Ishikawa (cell line): Measurements from ENCODE around the gene MCM8.

Experiments
- CEBPB ChIP-seq: IDR thresholded peaks from 2 replicates; pipeline ENCODE4 v1.6.1; 2012
- CREB1 ChIP-seq: IDR thresholded peaks from 2 replicates; pipeline ENCODE4 v1.6.1; 2012; ENCODE audit warnings: low read depth
- EGR1 ChIP-seq: IDR thresholded peaks from 2 replicates; pipeline ENCODE4 v1.6.1; 2012
- EP300 ChIP-seq: IDR thresholded peaks from 2 replicates; pipeline ENCODE4 v1.6.1; 2012; ENCODE audit warnings: borderline replicate concordance
- FOXM1 ChIP-seq: IDR thresholded peaks from 2 replicates; pipeline ENCODE4 v1.6.1; 2012; ENCODE audit warnings: low read depth, borderline replicate concordance
- MAX ChIP-seq: IDR thresholded peaks from 2 replicates; pipeline ENCODE4 v1.6.1; 2012
- NFIC ChIP-seq: IDR thresholded peaks from 2 replicates; pipeline ENCODE4 v1.6.1; 2012
- RAD21 ChIP-seq: IDR thresholded peaks from 2 replicates; pipeline ENCODE4 v1.6.1; 2012; ENCODE audit warnings: low read depth
- REST ChIP-seq: IDR thresholded peaks from 2 replicates; pipeline ENCODE4 v1.6.1; 2012; ENCODE audit warnings: low read depth, mild to moderate bottlenecking
- TAF1 ChIP-seq: IDR thresholded peaks from 2 replicates; pipeline ENCODE4 v1.6.1; 2012; ENCODE audit warnings: low read depth, mild to moderate bottlenecking
- TCF12 ChIP-seq: IDR thresholded peaks from 2 replicates; pipeline ENCODE4 v1.6.1; 2012; ENCODE audit warnings: low read depth
- TEAD4 ChIP-seq: IDR thresholded peaks from 2 replicates; pipeline ENCODE4 v1.6.1; 2012
- USF1 ChIP-seq: IDR thresholded peaks from 2 replicates; pipeline ENCODE4 v1.6.1; 2012
- YY1 ChIP-seq: IDR thresholded peaks from 2 replicates; pipeline ENCODE4 v1.6.1; 2012; ENCODE audit warnings: low read depth
- ZBTB7A ChIP-seq: IDR thresholded peaks from 2 replicates; pipeline ENCODE4 v1.6.1; 2012; ENCODE audit warnings: low read depth

Gene MCM8

GRCh38 chr20:6017467-6017866 is 67.0 kb downstream of the MCM8 start:
- no peak for TF ChIP-seq MAX
- TF ChIP-seq TEAD4 = no peak
- TF ChIP-seq USF1 = no peak
- no peak for TF ChIP-seq RAD21
- TF ChIP-seq TAF1 = no peak
- TF ChIP-seq CREB1 = no peak
- no peak for TF ChIP-seq ZBTB7A
- no peak for TF ChIP-seq NFIC
- no peak for TF ChIP-seq EP300
- TF ChIP-seq YY1 = no peak
- no peak for TF ChIP-seq CEBPB
- TF ChIP-seq REST = no peak
- TF ChIP-seq TCF12 = no peak
- TF ChIP-seq EGR1 = no peak
- TF ChIP-seq FOXM1 = no peak

GRCh38 chr20:6017880-6018279 is 67.4 kb downstream of the MCM8 start:
- no peak for TF ChIP-seq REST
- no peak for TF ChIP-seq CREB1

- TF ChIP-seq EGR1 = no peak
- TF ChIP-seq USF1 = no peak
- TF ChIP-seq REST = no peak
Observed at GRCh38 chr20:6024768-6025167, 74.3 kb downstream of the MCM8 start.

- TF ChIP-seq TCF12 (no peak), CREB1 (no peak), USF1 (no peak), EGR1 (no peak), REST (no peak), NFIC (no peak), RAD21 (no peak), FOXM1 (no peak), YY1 (no peak), MAX (no peak), CEBPB (no peak)
Observed at GRCh38 chr20:6026051-6026450, 75.6 kb downstream of the MCM8 start.
